Measurements from ENCODE around the gene ABRACL. TPM values are rescaled to one million over a fixed set of nuclear protein-coding genes. Genes with fewer than 3 reads are reported as not detected.

The ABRACL gene
- total and polyA plus RNA-seq, 9 of the 15 experiments (the other 6 are each of a cell fraction or from before 2014, with no cell fraction given), result 1.1 to 5.2 (median 1.9) TPM

- Histone ChIP-seq H3K9me1 (ENCODE audit: control insufficient read depth, insufficient read depth, low read length) (no peaks in the 10 kb centered on the region), H4K20me1 (replicated peaks; ENCODE audit: control insufficient read depth, insufficient read depth, low read length) (no peaks in the 10 kb centered on the region), H3K4me3 (no peak overlapping the region), H3K4me1 (replicated peaks in 1 of 2; ENCODE audit: control insufficient read depth in 2 of 2, insufficient read depth in 2 of 2, low read length in 2 of 2) (no peaks in the 10 kb centered on the region), H2AFZ (ENCODE audit: low read depth, low read length) (no peak overlapping the region), H3K27ac (ENCODE audit: extremely low read depth, low read depth, low read length) (no peak overlapping the region), H3K79me2 (ENCODE audit: control insufficient read depth, insufficient read depth, low read length) (no peaks in the 10 kb centered on the region), H3K9ac (ENCODE audit: insufficient read depth in 1 of 2, low read depth in 2 of 2, low read length in 2 of 2) (no peak overlapping the region), H3K27me3 (ENCODE audit: control insufficient read depth in 2 of 2, insufficient read depth in 2 of 2, low read length in 2 of 2) (peaks cover 0 to 4% of the 10 kb centered on the region in 2 experiments; a peak in 2 of 5 replicates), H3K36me3 (ENCODE audit: control insufficient read depth, insufficient read depth, low read length) (no peaks in the 10 kb centered on the region), H3K4me2 (ENCODE audit: insufficient read depth, low read length) (no peak overlapping the region), H3K9me3 (replicated peaks; ENCODE audit: control insufficient read depth, insufficient read depth, low read depth, low read length) (no peaks in the 10 kb centered on the region)
- DNase-seq (ENCODE audit: extremely low read depth in 1 of 4, low spot score in 3 of 4) (no peak), FAIRE-seq (no peak), ATAC-seq (no peak)
- intact Hi-C loops (cut with micrococcal nuclease), result no loop called here
- POLR2A ChIA-PET, result no interaction called here
- CTCF ChIA-PET (ENCODE audit: low intra/inter-chr PET ratio), result no interaction called here
- 0% methylated on average over 1 of the region's 1 CpG for WGBS (ENCODE audit: insufficient coverage, low coverage, missing lambda C conversion rate)
- in situ Hi-C loops (cut with MboI), result no loop called here
- BruUV-seq (replicated peaks), result no TSS peak
- TF ChIP-seq ZNF695 (CRISPR knock-in tag; IDR thresholded peaks at IDR 0.05) (no peak), CHD1 (IDR thresholded peaks at IDR 0.05; ENCODE audit: low read length) (no peak), CHCHD3 (CRISPR knock-in tag; IDR thresholded peaks at IDR 0.05) (no peak), PTBP1 (IDR thresholded peaks at IDR 0.05; ENCODE audit: low read depth, low read length) (no peak), ZNF785 (CRISPR knock-in tag; IDR thresholded peaks at IDR 0.05) (no peak), SETDB1 (IDR thresholded peaks at IDR 0.05; ENCODE audit: low read length) (no peak), ZNF778 (CRISPR knock-in tag; IDR thresholded peaks at IDR 0.05) (no peak), XRCC4 (IDR thresholded peaks at IDR 0.05; ENCODE audit: extremely low read depth, insufficient read depth, insufficient read length) (no peak), ELF1 (tag; IDR thresholded peaks at IDR 0.05) (no peak), NR2F6 (CRISPR knock-in tag; IDR thresholded peaks at IDR 0.05) (no peak), ATF7 (IDR thresholded peaks at IDR 0.05) (no peak), PHB2 (IDR thresholded peaks at IDR 0.05; ENCODE audit: low read depth) (no peak), CXXC5 (CRISPR knock-in tag; IDR thresholded peaks at IDR 0.05) (no peak)
- TF ChIP-seq, protein P1, sequence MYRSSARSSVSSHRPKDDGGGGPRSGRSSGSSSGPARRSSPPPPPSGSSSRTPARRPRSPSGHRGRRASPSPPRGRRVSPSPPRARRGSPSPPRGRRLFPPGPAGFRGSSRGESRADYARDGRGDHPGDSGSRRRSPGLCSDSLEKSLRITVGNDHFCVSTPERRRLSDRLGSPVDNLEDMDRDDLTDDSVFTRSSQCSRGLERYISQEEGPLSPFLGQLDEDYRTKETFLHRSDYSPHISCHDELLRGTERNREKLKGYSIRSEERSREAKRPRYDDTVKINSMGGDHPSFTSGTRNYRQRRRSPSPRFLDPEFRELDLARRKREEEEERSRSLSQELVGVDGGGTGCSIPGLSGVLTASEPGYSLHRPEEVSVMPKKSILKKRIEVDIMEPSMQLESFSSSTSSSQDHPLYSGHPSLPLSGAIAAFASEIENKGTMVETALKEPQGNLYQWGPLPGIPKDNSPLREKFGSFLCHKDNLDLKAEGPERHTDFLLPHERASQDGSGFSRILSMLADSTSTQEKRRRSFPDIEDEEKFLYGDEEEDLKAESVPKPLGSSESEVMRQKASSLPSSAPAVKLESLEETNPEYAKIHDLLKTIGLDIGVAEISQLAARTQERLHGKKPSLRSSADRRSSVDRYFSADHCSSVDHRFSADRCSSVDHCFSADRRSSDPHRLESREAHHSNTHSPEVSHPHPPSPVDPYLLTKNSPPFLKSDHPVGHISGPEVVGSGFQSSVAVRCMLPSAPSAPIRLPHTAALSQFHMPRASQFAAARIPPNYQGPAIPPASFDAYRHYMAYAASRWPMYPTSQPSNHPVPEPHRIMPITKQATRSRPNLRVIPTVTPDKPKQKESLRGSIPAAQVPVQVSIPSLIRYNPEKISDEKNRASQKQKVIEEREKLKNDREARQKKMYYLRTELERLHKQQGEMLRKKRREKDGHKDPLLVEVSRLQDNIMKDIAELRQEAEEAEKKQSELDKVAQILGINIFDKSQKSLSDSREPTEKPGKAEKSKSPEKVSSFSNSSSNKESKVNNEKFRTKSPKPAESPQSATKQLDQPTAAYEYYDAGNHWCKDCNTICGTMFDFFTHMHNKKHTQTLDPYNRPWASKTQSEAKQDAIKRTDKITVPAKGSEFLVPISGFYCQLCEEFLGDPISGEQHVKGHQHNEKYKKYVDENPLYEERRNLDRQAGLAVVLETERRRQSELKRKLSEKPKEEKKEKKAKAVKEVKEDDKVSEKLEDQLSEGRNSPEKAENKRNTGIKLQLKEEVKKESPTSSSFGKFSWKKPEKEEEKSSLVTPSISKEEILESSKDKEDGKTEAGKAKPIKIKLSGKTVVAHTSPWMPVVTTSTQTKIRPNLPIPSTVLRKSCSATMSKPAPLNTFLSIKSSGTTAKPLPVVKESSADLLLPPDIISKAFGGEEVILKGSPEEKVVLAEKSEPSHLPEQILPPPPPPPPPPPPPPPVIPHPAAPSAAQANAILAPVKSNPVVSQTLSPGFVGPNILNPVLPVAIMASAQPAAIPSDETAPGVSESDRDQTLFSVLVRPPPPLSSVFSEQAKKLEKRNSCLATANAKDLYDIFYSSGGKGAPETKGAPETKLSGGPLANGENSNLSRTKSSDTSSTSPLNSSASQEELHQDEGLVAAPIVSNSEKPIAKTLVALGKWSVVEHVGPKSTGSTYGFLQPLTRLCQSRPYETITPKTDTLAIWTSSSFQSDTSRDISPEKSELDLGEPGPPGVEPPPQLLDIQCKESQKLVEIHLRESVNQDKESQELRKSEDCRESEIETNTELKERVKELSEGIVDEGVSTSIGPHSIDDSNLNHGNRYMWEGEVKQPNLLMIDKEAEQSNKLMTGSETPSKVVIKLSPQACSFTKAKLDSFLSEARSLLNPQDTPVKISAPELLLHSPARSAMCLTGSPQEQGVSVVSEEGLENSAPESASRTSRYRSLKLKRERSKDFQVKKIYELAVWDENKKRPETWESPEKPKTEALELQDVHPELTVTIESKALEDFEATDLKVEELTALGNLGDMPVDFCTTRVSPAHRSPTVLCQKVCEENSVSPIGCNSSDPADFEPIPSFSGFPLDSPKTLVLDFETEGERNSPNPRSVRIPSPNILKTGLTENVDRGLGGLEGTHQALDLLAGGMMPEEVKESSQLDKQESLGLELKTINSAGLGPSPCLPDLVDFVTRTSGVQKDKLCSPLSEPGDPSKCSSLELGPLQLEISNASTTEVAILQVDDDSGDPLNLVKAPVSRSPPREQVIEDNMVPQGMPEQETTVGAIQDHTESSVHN (IDR thresholded peaks at IDR 0.05; ENCODE audit: borderline replicate concordance in 1 of 2, low read depth in 1 of 2), result no peak
- TF ChIP-seq, protein P2, sequence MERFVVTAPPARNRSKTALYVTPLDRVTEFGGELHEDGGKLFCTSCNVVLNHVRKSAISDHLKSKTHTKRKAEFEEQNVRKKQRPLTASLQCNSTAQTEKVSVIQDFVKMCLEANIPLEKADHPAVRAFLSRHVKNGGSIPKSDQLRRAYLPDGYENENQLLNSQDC (CRISPR knock-in tag; IDR thresholded peaks at IDR 0.05), result no peak
These were observed 51.8 kb downstream of the ABRACL start for GRCh38 chr6:139080255-139080920.

All from K562 (cell line).